ENCODE results near the gene SLC50A1. TPM values are rescaled to one million over a fixed set of nuclear protein-coding genes. Genes with fewer than 3 reads are reported as not detected.
"Not testable (repeated sequence)": the region's sequence is repeated elsewhere in the genome, so short reads cannot be mapped to it uniquely, and the experiment has no call there.

SLC50A1 gene
- total RNA-seq, 1 experiment from 2014 or later: 55.7 TPM

- no peak for DNase-seq (ENCODE audit: low read depth)
These were observed 19.4 kb upstream of the SLC50A1 start for GRCh38 chr1:155116113-155116764.

DNA sequence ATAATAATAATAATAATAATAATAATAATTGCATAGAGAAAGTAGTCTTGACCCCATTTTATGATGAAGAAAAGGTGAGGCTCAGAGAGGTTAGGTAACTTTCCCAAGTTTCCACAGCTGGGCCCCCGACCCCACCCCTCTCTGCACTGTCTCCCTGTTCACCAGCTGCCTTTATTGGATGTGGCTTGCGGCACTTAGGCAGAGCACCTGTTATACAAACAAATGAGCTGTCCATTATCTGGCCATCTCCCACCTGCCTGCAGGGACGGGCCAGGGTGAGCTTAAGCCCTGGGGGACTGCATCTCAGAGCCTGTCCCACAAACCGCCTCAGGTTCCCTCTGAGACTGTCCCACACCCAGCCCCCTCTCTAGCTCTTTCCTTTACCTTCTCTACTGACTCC is 18.0 kb upstream of the SLC50A1 start:
- no peak for DNase-seq (ENCODE audit: low read depth)

GRCh38 chr1:155118090-155118489 is 17.6 kb upstream of the SLC50A1 start:
- DNase-seq (ENCODE audit: low read depth): not testable (repeated sequence)

GRCh38 chr1:155120253-155120652 is 15.4 kb upstream of the SLC50A1 start:
- DNase-seq (ENCODE audit: low read depth): no peak

- no peak for DNase-seq (ENCODE audit: low read depth)
These were observed 14.4 kb upstream of the SLC50A1 start for GRCh38 chr1:155121249-155121648.

DNA sequence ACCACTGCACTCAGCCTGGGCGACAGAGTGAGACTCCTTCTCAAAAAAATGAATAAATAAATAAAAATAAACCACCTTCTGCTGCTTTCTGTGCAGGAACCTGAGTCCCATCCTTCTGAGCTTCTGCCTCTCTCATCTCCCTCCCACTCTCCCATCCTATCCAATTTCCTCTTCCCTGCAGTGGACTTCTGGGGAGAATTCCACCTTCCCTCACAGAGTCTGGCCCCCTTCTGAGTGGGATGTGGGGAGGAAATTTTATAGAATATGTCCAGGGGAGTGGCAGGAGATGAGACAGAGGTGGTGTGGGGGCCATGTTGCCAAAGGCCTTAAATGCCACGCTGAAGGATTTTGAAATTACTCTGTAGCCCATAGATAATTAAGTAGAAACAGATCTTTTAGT is 13.3 kb upstream of the SLC50A1 start:
- DNase-seq (ENCODE audit: low read depth): no peak

- peak; percentile 44 for DNase-seq (ENCODE audit: low read depth)
These were observed 11.9 kb upstream of the SLC50A1 start for GRCh38 chr1:155123801-155124200.

DNA sequence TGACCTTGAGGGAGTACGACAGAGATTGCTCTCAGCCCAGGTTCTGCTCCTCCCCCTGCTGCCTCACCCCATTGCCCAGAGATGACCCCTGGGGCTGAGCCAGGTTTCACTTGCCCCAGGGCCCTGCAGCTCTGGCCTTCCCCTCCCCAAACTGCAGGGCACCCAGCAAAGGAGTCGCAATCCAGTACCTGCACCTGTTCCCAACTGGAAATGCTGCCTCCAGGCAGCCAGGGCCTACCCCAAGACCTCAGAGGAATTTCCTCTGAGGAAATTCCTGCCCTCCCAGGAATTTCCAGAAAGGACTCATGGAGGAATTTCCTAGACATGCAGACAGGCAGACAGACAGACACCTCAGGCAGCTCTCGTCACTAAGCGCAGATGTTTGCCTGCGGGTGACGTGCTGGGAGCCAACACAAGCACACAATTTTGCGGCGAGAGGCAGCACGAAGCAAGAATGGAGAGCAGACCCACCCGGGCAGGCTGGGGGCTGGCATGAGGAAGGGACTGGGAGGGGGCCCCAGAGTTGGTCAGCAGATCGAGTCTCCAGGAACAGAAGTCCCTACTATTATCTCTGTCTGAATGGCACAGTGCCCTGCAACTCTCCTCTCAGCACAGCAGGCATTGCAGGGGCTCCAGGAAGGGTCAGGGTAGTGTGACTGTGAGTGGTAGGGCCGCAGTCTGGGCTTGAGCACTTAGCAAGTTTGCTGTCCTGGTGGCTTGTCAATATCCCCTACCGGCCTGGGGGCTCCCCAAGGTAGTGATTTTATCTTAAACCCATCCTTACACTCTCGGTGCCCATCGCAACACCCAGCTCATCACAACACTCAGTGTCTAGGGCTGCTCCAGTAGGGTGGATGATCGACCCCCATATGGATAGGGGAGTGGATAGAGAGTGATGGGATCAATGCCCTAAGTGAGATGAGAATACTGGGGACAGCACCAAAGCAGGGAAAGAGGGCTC is 10.9 kb upstream of the SLC50A1 start:
- peak; percentile 28 for DNase-seq (ENCODE audit: low read depth)

DNA sequence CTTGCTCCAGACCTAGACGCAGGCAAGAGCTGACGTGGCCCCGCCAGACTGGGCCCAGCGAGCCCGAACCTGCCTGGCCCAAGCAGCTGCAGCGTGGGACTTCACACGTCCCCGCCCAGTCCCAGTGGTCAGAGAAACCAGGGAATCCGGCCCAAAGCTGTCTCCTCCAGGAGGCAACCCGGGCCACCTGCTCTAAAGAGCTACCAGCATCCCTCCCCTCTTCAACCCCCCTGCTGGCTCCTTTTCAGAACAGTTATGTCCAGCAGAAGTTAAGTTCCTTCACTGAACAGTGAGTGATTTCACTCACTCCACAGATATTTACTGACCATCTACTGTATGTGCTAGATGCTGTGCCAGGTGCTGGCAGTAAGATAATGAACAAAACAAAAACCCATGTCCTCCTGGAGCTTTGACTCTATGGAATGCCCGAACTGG is 10.1 kb upstream of the SLC50A1 start:
- peak; percentile 24 for DNase-seq (ENCODE audit: low read depth)

- peak; percentile 37 for DNase-seq (ENCODE audit: low read depth)
These were observed 9.6 kb upstream of the SLC50A1 start for GRCh38 chr1:155125946-155126555.

DNA sequence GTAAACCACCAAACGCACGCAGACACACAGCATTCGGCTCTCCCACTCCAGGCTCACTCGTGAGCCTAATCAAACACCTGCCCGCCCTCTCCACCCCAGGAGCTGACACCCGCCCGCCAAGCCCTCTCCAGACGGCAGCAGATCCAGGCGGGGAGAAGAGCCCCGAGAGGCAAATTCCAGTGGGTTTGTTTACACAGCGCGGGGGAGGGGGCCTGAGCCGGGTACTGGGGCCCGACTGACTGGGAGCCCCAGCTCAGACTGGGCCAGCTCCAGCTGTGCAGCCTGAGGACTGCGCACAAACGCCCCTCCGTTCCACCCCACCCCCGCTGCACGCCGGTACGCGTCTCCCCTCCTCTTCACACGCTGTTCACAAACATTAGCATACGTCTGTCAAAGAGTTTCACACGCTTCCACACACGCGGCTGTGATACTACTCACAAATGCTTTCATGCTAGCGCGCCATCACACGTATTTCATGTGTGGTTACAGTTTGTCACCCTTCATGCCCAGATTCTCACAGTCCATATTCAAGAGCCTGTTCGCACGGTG is 9.0 kb upstream of the SLC50A1 start:
- DNase-seq (ENCODE audit: low read depth): peak; percentile 62

DNA sequence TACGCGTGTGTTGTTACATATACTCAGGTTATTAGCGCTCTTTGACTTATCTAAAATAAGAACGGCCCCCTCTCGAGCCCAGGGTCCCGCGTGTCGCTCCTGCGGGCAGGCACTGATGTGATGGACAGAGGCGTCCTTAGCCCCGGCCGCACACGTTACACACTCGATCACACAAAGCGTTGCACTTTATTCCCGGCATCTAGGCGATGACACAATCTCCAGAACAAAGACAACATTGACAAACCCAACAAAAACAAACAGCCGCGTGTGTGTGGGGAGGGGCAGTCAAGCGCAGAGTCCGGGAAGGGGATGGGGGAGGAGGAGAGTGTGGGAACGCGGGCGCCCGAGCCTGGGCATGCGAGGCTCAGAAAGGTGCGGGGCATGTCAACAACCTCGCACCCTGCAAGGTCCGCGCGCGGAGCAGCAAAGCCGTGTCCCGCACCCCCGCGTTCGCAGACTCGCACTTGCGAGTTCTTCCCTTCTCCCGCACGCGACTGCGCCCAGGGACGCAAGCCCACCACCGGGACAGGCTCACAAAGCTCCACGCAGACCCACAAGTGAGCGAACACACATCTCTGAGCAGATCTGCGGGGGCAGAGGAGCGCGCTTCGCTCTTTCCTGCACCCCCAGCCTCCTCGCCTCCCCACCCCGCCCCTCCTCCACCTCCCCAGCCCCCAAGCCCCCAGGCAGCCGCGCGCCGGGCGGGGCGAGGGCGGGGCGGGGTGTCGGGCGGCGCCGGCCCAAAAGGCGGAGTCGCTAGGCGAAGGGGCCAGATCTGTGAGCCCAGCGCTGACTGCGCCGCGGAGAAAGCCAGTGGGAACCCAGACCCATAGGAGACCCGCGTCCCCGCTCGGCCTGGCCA is 8.3 kb upstream of the SLC50A1 start, which contains the start of gene EFNA1:
TSS of gene EFNA1 (plus strand) at position 772 of the 862 bp plus-strand sequence. CDS start 102 bp downstream, outside the sequence.
- DNase-seq (ENCODE audit: low read depth): peak; percentile 74

DNA sequence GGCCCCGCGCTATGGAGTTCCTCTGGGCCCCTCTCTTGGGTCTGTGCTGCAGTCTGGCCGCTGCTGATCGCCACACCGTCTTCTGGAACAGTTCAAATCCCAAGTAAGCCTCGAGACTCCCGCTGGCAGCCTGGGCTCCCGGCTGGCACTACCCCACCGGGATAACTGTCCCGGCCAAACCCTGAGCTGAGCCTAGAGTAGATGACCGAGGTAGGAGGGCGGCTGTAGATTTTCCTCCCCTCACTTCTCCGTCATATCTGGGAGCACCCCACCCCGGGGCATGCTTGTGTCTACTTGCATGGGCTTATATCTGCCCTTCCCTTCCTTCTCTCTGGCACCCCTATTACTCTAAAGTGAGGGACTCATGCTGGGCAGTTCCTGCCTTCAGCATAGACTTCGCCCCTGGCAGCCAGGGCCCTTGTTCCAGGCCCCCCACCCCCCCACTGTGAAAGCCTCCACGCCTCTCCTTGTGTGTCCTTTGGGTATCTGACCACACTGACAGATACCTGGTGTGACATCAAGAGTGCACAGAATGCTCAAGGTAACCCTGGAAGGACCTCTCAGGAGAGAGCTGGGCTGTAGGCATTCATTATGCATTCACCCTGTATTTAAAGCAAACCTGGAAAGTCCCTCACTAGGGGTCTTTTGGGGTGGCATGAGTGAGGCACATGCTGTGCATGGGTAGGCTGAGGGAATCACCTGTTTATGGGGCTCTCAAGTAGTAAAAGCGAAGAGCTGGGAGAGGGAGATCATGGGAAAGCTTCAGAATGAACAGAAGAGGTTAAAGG is 7.5 kb upstream of the SLC50A1 start:
- DNase-seq (ENCODE audit: low read depth): peak; percentile 24

- DNase-seq (ENCODE audit: low read depth): peak; percentile 48
These were observed 6.7 kb upstream of the SLC50A1 start for GRCh38 chr1:155128755-155129473.

DNA sequence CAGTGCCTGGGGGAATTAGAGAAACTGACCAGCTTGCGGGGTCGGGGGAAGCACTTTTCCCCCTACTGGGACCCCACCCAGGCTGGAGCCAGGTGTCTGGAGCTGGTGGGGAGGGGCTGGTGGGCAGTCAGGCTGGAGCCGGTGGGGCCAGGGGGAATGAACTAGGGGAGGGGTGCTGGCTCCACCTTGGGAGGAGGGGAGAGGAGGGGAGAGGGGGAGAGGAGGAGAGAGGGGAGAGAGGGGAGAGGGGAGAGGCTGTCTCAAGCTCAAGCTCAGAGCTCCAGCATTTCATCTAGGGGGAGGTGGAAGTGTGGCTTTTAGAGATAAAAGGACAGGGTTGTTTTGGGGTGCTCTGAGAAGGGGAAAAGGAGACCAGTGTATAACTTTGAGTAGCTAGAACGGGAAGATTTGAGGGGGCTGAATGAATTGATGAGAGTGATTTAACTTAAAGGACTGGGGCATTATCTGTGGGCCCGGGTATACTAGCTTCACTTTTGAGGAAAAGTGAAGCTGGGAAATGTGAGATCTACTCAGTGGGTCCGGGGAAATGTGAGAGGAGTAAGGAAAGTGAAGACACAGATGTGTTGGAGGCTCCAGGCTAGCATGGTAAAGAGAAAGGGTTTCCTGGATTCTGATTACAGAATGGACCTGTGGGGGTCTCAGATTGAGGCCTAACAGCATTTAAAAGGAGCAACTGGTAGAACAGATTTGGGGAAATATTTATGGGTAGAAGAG is 5.2 kb upstream of the SLC50A1 start:
- DNase-seq (ENCODE audit: low read depth): no peak

DNA sequence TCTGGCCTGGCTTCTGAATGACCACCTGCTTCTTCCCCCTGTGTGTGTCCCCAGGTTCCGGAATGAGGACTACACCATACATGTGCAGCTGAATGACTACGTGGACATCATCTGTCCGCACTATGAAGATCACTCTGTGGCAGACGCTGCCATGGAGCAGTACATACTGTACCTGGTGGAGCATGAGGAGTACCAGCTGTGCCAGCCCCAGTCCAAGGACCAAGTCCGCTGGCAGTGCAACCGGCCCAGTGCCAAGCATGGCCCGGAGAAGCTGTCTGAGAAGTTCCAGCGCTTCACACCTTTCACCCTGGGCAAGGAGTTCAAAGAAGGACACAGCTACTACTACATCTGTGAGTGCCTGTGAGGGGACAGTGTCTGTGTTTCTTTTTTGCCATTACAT is 4.4 kb upstream of the SLC50A1 start:
- DNase-seq (ENCODE audit: low read depth): no peak

- no peak for DNase-seq (ENCODE audit: low read depth)
These were observed 3.8 kb upstream of the SLC50A1 start for GRCh38 chr1:155131856-155132255.

- DNase-seq (ENCODE audit: low read depth): no peak
These were observed 1.8 kb upstream of the SLC50A1 start for GRCh38 chr1:155133799-155134281.

DNA sequence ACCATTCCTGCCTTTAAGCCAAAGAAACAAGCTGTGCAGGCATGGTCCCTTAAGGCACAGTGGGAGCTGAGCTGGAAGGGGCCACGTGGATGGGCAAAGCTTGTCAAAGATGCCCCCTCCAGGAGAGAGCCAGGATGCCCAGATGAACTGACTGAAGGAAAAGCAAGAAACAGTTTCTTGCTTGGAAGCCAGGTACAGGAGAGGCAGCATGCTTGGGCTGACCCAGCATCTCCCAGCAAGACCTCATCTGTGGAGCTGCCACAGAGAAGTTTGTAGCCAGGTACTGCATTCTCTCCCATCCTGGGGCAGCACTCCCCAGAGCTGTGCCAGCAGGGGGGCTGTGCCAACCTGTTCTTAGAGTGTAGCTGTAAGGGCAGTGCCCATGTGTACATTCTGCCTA is 1.3 kb upstream of the SLC50A1 start:
- no peak for DNase-seq (ENCODE audit: low read depth)
